Fibroblast of villous mesenchyme (primary cell): ENCODE results near the gene PIM3. TPM values are rescaled to one million over a fixed set of nuclear protein-coding genes. Genes with fewer than 3 reads are reported as not detected.

ENCODE experiments used
- DNase-seq: peaks from one replicate; pipeline ENCODE4 v3.0.0-alpha.2; 2010; ENCODE audit warnings: low read depth
- H3K4me3 ChIP-seq: 2 replicates; pipeline ENCODE4 v1.5.1; 2011; ENCODE audit warnings: low read depth, mild to moderate bottlenecking, low read length
- total RNA-seq: library from RNA; depleted of rRNA; stranded (reverse); fragments of >200 nt; gene quantifications from 2 replicates; pipeline ENCODE4 v1.2.3, GENCODE V29; 2012
- TF ChIP-seq, protein P1 (sequence below): IDR thresholded peaks from 2 replicates; pipeline ENCODE4 v1.5.1; 2012; ENCODE audit warnings: low read depth, mild to moderate bottlenecking, low read length; ENCODE audit not compliant: insufficient read depth

The PIM3 gene
- total RNA-seq, 1 donor, result 32.0 TPM

DNA sequence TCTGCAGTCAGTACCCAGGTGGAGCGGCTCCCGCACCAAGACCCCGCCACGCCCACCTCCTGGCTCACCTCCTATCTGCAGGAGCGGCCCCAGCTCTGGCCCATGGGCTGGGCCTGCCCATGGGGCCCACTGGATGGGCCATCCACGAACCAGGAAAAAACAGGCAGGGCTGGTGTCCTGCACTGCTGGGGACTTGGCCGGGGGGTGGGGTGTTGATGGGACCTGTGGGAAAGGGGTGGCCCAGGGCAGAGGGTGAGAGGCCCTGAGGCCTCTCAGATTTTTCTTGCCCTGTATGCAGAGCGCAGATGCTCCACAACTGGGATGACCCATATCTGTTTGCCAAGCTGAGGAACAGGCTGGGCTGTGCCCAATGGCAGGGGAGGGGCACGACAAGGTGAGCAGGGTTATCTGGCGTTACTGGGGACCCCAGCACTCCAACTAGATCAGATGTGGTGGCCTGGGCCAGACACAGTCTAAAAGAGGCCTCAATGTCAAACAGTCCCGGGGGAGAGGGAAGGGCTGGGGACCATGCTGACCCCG lies 2.7 kb upstream of the PIM3 start:
- TF ChIP-seq, protein P1, sequence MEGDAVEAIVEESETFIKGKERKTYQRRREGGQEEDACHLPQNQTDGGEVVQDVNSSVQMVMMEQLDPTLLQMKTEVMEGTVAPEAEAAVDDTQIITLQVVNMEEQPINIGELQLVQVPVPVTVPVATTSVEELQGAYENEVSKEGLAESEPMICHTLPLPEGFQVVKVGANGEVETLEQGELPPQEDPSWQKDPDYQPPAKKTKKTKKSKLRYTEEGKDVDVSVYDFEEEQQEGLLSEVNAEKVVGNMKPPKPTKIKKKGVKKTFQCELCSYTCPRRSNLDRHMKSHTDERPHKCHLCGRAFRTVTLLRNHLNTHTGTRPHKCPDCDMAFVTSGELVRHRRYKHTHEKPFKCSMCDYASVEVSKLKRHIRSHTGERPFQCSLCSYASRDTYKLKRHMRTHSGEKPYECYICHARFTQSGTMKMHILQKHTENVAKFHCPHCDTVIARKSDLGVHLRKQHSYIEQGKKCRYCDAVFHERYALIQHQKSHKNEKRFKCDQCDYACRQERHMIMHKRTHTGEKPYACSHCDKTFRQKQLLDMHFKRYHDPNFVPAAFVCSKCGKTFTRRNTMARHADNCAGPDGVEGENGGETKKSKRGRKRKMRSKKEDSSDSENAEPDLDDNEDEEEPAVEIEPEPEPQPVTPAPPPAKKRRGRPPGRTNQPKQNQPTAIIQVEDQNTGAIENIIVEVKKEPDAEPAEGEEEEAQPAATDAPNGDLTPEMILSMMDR, result no peak
- no peak overlapping the region for H3K4me3 ChIP-seq
- DNase-seq, result no peak

DNA sequence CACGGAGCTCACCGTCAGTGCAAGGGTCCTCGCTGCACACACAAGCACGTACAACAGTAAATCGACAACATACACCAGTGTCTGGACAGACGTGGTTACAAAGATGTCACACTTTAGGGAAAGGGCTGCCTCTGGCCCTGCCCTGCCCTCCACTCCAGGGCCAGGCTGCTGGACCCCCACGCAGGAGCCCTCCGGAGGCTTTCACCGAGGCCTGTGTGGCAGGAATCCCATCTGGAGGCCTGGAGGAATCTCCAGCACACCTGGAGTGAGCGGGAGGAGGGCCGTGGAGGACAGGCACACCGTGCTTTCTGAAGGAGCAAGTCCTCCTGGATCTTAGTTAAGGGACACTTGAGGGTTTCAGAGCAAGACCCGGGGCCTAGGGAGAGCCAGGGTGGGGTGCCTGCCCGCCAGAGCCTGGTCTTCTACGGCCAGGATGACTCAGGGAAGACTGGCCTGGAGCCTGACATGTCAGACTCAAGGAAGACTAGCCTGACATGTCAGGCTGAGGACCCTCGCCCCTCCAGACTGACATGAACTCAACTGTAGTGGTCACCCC lies 2.1 kb upstream of the PIM3 start:
- H3K4me3 ChIP-seq, result no peak overlapping the region
- TF ChIP-seq, protein P1, result no peak
- DNase-seq, result no peak

DNA sequence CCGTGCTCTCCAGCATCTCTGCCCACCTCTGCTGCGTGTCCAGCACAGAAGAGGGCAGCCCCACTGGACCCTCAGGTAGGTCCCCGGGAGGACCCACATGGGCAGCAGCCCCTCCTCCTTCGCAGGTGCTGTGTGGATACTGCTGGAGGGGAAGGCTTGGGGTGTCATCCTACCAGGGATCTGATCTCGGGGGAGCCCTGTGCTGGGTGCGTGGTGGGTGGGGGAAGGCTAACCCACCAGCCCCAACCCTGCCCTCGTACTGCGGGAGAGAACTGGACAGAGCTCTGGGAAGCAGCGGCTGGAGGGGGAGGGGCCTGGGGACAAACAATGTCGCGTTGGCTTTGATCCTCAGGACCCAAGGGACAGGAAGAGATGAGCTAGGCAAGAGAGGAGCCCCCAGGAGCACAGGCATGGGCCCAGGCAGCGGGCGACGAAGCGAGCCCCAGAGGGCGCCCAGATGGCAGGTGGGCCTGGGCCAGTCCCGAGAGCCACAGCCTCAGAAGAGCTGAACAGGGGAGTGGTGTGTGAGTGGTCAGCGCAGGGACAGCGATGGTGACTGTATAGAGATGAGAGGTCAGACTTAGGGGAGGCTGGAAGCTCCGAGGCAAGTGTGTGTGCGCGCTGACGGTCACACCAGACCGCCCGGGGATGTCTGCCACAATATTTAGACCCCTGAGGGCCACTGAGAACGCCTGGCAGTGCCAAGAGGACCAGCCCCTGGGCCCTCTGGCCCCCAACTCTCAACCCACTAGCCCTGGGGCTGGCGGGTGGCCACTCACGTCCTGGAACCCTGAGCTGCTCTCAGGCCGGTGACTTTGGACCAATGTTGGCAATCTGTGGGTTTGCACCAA lies 1.4 kb upstream of the PIM3 start:
- H3K4me3 ChIP-seq, result peak overlapping the region; percentile 57
- DNase-seq, result no peak
- TF ChIP-seq, protein P1, result no peak

DNA sequence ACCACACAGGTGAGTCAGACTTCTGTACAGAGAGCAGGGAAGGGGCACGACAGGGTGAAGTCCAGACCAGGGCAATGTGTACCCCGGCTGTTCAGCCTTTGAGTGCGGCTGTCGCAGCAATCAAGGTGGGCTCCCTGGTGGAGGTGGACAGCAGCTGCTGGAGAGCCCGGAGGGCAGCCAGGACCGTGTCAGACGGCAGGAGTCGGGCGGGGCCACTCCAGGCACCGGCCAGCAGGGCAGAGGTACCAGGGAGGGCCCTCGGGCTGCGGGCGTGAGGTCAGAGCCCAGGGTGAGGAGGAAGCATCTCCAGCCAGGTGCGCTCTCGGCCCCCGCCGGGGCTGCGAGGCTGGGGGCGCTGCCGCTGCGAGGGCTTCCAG lies 802 bp upstream of the PIM3 start:
- TF ChIP-seq, protein P1, result no peak
- H3K4me3 ChIP-seq, result peak overlapping the region; percentile 57
- DNase-seq, result no peak

DNA sequence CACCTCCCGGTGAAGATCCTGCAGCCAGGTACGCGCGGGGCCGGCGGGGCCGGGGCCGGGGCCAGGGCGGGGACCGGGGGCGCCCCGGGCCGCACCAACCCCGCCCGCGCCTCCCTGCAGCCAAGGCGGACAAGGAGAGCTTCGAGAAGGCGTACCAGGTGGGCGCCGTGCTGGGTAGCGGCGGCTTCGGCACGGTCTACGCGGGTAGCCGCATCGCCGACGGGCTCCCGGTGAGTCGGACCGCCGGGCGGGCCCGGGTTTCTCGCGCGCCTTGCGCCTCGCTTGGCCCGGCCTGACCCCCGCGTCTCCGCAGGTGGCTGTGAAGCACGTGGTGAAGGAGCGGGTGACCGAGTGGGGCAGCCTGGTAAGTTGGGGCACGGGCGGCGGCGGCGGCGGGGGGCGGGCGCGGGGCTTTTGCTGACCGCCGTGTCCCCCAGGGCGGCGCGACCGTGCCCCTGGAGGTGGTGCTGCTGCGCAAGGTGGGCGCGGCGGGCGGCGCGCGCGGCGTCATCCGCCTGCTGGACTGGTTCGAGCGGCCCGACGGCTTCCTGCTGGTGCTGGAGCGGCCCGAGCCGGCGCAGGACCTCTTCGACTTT lies 531 bp downstream of the PIM3 start:
- DNase-seq, result peak; percentile 53
- TF ChIP-seq, protein P1, result no peak
- H3K4me3 ChIP-seq, result peak overlapping the region; percentile 81

DNA sequence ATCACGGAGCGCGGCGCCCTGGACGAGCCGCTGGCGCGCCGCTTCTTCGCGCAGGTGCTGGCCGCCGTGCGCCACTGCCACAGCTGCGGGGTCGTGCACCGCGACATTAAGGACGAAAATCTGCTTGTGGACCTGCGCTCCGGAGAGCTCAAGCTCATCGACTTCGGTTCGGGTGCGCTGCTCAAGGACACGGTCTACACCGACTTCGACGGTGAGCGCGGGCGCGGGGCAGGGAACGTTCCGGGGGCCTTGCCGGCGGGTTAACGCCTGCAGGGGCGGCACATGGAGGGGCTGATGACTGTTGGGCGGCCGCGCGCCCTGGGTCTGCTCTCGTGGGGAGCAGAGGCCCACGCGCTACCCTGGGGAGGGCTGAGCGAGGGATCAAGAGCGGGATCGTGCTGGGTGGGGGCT lies 1.0 kb downstream of the PIM3 start:
- TF ChIP-seq, protein P1, result no peak
- DNase-seq, result no peak
- peak overlapping the region; percentile 81 for H3K4me3 ChIP-seq
